ENCODE measurements around the gene SMIM8.

DNA sequence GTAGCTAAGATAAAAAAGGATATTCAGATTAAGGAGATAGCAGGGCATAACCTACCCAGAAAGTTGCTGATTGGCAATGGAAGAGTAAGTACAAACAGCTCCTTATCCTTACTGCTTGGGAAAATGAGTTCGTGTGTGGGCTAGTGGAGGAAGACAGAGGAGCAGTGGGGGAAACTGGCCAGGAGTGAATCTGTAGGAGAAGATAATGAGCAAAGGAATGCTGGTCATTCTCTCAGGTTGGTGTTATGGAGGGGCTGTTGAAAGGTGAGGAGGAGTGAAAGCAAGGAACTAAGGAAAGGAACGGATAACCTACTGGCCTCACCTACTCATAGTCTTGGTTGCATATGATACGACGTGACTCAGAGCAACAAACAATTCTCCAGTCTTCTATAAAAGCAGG is 14.0 kb downstream of the SMIM8 start:
- TF ChIP-seq, protein P1, sequence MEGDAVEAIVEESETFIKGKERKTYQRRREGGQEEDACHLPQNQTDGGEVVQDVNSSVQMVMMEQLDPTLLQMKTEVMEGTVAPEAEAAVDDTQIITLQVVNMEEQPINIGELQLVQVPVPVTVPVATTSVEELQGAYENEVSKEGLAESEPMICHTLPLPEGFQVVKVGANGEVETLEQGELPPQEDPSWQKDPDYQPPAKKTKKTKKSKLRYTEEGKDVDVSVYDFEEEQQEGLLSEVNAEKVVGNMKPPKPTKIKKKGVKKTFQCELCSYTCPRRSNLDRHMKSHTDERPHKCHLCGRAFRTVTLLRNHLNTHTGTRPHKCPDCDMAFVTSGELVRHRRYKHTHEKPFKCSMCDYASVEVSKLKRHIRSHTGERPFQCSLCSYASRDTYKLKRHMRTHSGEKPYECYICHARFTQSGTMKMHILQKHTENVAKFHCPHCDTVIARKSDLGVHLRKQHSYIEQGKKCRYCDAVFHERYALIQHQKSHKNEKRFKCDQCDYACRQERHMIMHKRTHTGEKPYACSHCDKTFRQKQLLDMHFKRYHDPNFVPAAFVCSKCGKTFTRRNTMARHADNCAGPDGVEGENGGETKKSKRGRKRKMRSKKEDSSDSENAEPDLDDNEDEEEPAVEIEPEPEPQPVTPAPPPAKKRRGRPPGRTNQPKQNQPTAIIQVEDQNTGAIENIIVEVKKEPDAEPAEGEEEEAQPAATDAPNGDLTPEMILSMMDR (IDR thresholded peaks at IDR 0.05; ENCODE audit: poor library complexity, severe bottlenecking): no peak
- TF ChIP-seq EZH2 (IDR thresholded peaks at IDR 0.05; ENCODE audit: borderline replicate concordance, insufficient read depth, low read length, poor library complexity, severe bottlenecking): no peak
- no peak for TF ChIP-seq EP300 (conservative IDR thresholded peaks at IDR 0.05; ENCODE audit: poor library complexity, severe bottlenecking)
- no peak for TF ChIP-seq RAD21 (conservative IDR thresholded peaks at IDR 0.05)
- TF ChIP-seq, protein P2, sequence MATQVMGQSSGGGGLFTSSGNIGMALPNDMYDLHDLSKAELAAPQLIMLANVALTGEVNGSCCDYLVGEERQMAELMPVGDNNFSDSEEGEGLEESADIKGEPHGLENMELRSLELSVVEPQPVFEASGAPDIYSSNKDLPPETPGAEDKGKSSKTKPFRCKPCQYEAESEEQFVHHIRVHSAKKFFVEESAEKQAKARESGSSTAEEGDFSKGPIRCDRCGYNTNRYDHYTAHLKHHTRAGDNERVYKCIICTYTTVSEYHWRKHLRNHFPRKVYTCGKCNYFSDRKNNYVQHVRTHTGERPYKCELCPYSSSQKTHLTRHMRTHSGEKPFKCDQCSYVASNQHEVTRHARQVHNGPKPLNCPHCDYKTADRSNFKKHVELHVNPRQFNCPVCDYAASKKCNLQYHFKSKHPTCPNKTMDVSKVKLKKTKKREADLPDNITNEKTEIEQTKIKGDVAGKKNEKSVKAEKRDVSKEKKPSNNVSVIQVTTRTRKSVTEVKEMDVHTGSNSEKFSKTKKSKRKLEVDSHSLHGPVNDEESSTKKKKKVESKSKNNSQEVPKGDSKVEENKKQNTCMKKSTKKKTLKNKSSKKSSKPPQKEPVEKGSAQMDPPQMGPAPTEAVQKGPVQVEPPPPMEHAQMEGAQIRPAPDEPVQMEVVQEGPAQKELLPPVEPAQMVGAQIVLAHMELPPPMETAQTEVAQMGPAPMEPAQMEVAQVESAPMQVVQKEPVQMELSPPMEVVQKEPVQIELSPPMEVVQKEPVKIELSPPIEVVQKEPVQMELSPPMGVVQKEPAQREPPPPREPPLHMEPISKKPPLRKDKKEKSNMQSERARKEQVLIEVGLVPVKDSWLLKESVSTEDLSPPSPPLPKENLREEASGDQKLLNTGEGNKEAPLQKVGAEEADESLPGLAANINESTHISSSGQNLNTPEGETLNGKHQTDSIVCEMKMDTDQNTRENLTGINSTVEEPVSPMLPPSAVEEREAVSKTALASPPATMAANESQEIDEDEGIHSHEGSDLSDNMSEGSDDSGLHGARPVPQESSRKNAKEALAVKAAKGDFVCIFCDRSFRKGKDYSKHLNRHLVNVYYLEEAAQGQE (IDR thresholded peaks at IDR 0.05; ENCODE audit: borderline replicate concordance): no peak
- TF ChIP-seq POLR2AphosphoS5 (IDR thresholded peaks at IDR 0.05): no peak
- no peak for TF ChIP-seq TAF1 (IDR thresholded peaks at IDR 0.05; ENCODE audit: low read depth)
- no peak for TF ChIP-seq SMC3 (conservative IDR thresholded peaks at IDR 0.05; ENCODE audit: poor library complexity)
- TF ChIP-seq MXI1 (conservative IDR thresholded peaks at IDR 0.05; ENCODE audit: poor library complexity, severe bottlenecking): no peak

Data from neural cell (in vitro differentiated cells).